Type B pancreatic cell (in vitro differentiated cells): ENCODE results near the gene TXLNG. TPM values are rescaled to one million over a fixed set of nuclear protein-coding genes. Genes with fewer than 3 reads are reported as not detected.

Experiments
- DNase-seq: peaks from one replicate; pipeline ENCODE4 v3.0.0; 2021; ENCODE audit warnings: mixed read lengths; ENCODE audit not compliant: unreplicated experiment; ENCODE audit errors: extremely low spot score
- H3K27ac Mint-ChIP-seq: 2 replicates; pipeline ENCODE4 v1.8.0; 2021; ENCODE audit warnings: mild to moderate bottlenecking, mixed read lengths
- H3K27me3 Mint-ChIP-seq: 2 replicates; pipeline ENCODE4 v1.8.0; 2021; ENCODE audit warnings: mixed read lengths
- H3K36me3 Mint-ChIP-seq: 2 replicates; pipeline ENCODE4 v1.8.0; 2021; ENCODE audit warnings: mixed read lengths
- H3K4me1 Mint-ChIP-seq: one replicate; pipeline ENCODE4 v1.8.0; 2021; ENCODE audit warnings: mixed read lengths; ENCODE audit not compliant: unreplicated experiment
- H3K4me3 Mint-ChIP-seq: 2 replicates; pipeline ENCODE4 v1.8.0; 2021; ENCODE audit warnings: mild to moderate bottlenecking, mixed read lengths
- H3K9me3 Mint-ChIP-seq: 2 replicates; pipeline ENCODE4 v1.8.0; 2021; ENCODE audit warnings: mixed read lengths
- CTCF ChIP-seq: fragments of 200-600 bp; sonication (generic); conservative IDR thresholded peaks from 2 replicates; pipeline ENCODE4 v1.5.0; 2021; ENCODE audit warnings: antibody characterized with exemption, mild to moderate bottlenecking
- total RNA-seq: library from RNA; stranded (reverse); gene quantifications from 2 replicates; pipeline ENCODE4 v1.2.1, GENCODE V29; 2021; ENCODE audit warnings: low replicate concordance

TXLNG gene
- total RNA-seq, 1 donor from 2014 or later: 27.3 TPM

- DNase-seq: no peak
- no peaks in the 10 kb centered on the region for H3K9me3 Mint-ChIP-seq
- peaks cover 12% of the 10 kb centered on the region for H3K4me1 Mint-ChIP-seq
- peak overlapping the region; percentile 95 for H3K4me3 Mint-ChIP-seq
- TF ChIP-seq CTCF: no peak
- H3K27me3 Mint-ChIP-seq: no peaks in the 10 kb centered on the region
- H3K36me3 Mint-ChIP-seq: no peaks in the 10 kb centered on the region
- peak overlapping the region; percentile 92 for H3K27ac Mint-ChIP-seq
Measured at GRCh38 chrX:16785247-16786138, 773 bp upstream of the TXLNG start.

GRCh38 chrX:16786791-16787735 is 797 bp downstream of the TXLNG start:
- peak overlapping the region; percentile 95 for H3K4me3 Mint-ChIP-seq
- peaks cover 7% of the 10 kb centered on the region for H3K36me3 Mint-ChIP-seq
- no peak for TF ChIP-seq CTCF
- H3K27ac Mint-ChIP-seq: peak overlapping the region; percentile 68
- no peaks in the 10 kb centered on the region for H3K27me3 Mint-ChIP-seq
- DNase-seq: no peak
- H3K9me3 Mint-ChIP-seq: no peaks in the 10 kb centered on the region
- H3K4me1 Mint-ChIP-seq: peaks cover 12% of the 10 kb centered on the region

- TF ChIP-seq CTCF: no peak
- Mint-ChIP-seq H3K27me3 (no peaks in the 10 kb centered on the region), H3K4me1 (peaks cover 12% of the 10 kb centered on the region), H3K36me3 (peaks cover 10% of the 10 kb centered on the region), H3K27ac (peak overlapping the region; percentile 68), H3K9me3 (no peaks in the 10 kb centered on the region), H3K4me3 (peak overlapping the region; percentile 89)
- no peak for DNase-seq
Measured at GRCh38 chrX:16788477-16788876, 2.2 kb downstream of the TXLNG start.

GRCh38 chrX:16796298-16796697 is 10.0 kb downstream of the TXLNG start:
- Mint-ChIP-seq H3K36me3 (peaks cover 26% of the 10 kb centered on the region), H3K27me3 (no peaks in the 10 kb centered on the region), H3K9me3 (no peaks in the 10 kb centered on the region), H3K4me1 (no peaks in the 10 kb centered on the region), H3K4me3 (no peak overlapping the region), H3K27ac (no peak overlapping the region)
- DNase-seq: no peak
- no peak for TF ChIP-seq CTCF

GRCh38 chrX:16797358-16797757 is 11.1 kb downstream of the TXLNG start:
- no peak for DNase-seq
- Mint-ChIP-seq H3K4me3 (no peak overlapping the region), H3K9me3 (no peaks in the 10 kb centered on the region), H3K36me3 (peaks cover 22% of the 10 kb centered on the region), H3K27me3 (no peaks in the 10 kb centered on the region), H3K4me1 (no peaks in the 10 kb centered on the region), H3K27ac (no peak overlapping the region)
- TF ChIP-seq CTCF: no peak
